OCI-LY1 (cell line): Measurements from ENCODE around the gene MIGA1.
"Not testable (repeated sequence)": the region's sequence is repeated elsewhere in the genome, so short reads cannot be mapped to it uniquely, and the experiment has no call there.

Experiments
- H2AFZ ChIP-seq: fragments of 200-600 bp; sonication (generic), shearing (Covaris generic); 2 replicates; pipeline ENCODE4 v1.6.0; 2014; ENCODE audit warnings: antibody characterized with exemption, mild to moderate bottlenecking, low read length
- H3F3A ChIP-seq: fragments of 200-600 bp; sonication (generic), shearing (Covaris generic); 2 replicates; pipeline ENCODE4 v1.6.0; 2014; ENCODE audit warnings: mild to moderate bottlenecking, antibody characterized with exemption, low read length, moderate library complexity; ENCODE audit not compliant: insufficient read depth
- H3K27ac ChIP-seq: fragments of 200-600 bp; sonication (generic); 2 replicates; pipeline ENCODE4 v1.5.1; 2014; ENCODE audit warnings: low read length, mixed run types, mild to moderate bottlenecking, low read depth; ENCODE audit not compliant: poor library complexity, severe bottlenecking
- H3K27me3 ChIP-seq: fragments of 200-600 bp; sonication (generic); 2 replicates; pipeline ENCODE4 v1.6.0; 2014; ENCODE audit warnings: antibody characterized with exemption, mild to moderate bottlenecking, low read length, moderate library complexity; ENCODE audit not compliant: insufficient read depth
- H3K36me3 ChIP-seq: fragments of 200-600 bp; sonication (generic); 2 replicates; pipeline ENCODE4 v1.6.1; 2014; ENCODE audit warnings: mild to moderate bottlenecking, antibody characterized with exemption, low read length, moderate library complexity, mixed read lengths; ENCODE audit not compliant: insufficient read depth
- H3K4me1 ChIP-seq: fragments of 200-600 bp; sonication (generic); 2 replicates; pipeline ENCODE4 v1.5.1; 2014; ENCODE audit warnings: mild to moderate bottlenecking, low read length, moderate library complexity; ENCODE audit not compliant: insufficient read depth, severe bottlenecking
- H3K4me2 ChIP-seq: fragments of 200-600 bp; sonication (generic), shearing (Covaris generic); 2 replicates; pipeline ENCODE4 v1.6.1; 2014; ENCODE audit warnings: low read length
- H3K4me3 ChIP-seq: fragments of 200-600 bp; sonication (generic); 2 replicates; pipeline ENCODE4 v1.5.1; 2014; ENCODE audit warnings: low read length, low read depth, mild to moderate bottlenecking, mixed read lengths; ENCODE audit not compliant: poor library complexity, severe bottlenecking
- H3K79me2 ChIP-seq: fragments of 200-600 bp; shearing (Covaris generic); 2 replicates; pipeline ENCODE4 v1.6.1; 2016; ENCODE audit warnings: mixed run types, low read length, mixed read lengths; ENCODE audit not compliant: insufficient read depth
- H3K9ac ChIP-seq: fragments of 200-600 bp; sonication (generic), shearing (Covaris generic); 2 replicates; pipeline ENCODE4 v1.6.1; 2014; ENCODE audit warnings: mild to moderate bottlenecking, low read length, mixed read lengths
- H3K9me2 ChIP-seq: fragments of 200-600 bp; sonication (generic), shearing (Covaris generic); 2 replicates; pipeline ENCODE4 v1.6.1; 2014; ENCODE audit warnings: low read depth, mild to moderate bottlenecking, low read length, mixed read lengths
- H3K9me3 ChIP-seq: fragments of 200-600 bp; shearing (Covaris generic); 2 replicates; pipeline ENCODE4 v1.6.1; 2014; ENCODE audit warnings: low read length, mixed read lengths
- H4K20me1 ChIP-seq: fragments of 200-600 bp; sonication (generic), shearing (Covaris generic); 2 replicates; pipeline ENCODE4 v1.6.0; 2016; ENCODE audit warnings: mild to moderate bottlenecking, low read length; ENCODE audit not compliant: insufficient read depth
- EZH2 ChIP-seq: fragments of 200-600 bp; sonication (generic), shearing (Covaris generic); IDR thresholded peaks from 2 replicates; pipeline ENCODE4 v1.8.0; 2017; ENCODE audit warnings: borderline replicate concordance, mixed run types, mild to moderate bottlenecking, antibody characterized with exemption, low read length, moderate library complexity, mixed read lengths
- TF ChIP-seq, protein P1 (sequence below): fragments of 200-600 bp; sonication (generic), shearing (Covaris generic); IDR thresholded peaks from 2 replicates; pipeline ENCODE4 v1.5.1; 2017; ENCODE audit warnings: mild to moderate bottlenecking, antibody characterized with exemption, low read length, moderate library complexity, mixed read lengths

Gene MIGA1

GRCh38 chr1:77906019-77906545 lies 126.6 kb downstream of the MIGA1 start:
- H3K27ac ChIP-seq = no peak overlapping the region
- H3K9me3 ChIP-seq = no peaks in the 10 kb centered on the region
- H3K4me2 ChIP-seq = no peak overlapping the region
- no peak overlapping the region for H2AFZ ChIP-seq
- H3K4me1 ChIP-seq = no peaks in the 10 kb centered on the region
- TF ChIP-seq, protein P1, sequence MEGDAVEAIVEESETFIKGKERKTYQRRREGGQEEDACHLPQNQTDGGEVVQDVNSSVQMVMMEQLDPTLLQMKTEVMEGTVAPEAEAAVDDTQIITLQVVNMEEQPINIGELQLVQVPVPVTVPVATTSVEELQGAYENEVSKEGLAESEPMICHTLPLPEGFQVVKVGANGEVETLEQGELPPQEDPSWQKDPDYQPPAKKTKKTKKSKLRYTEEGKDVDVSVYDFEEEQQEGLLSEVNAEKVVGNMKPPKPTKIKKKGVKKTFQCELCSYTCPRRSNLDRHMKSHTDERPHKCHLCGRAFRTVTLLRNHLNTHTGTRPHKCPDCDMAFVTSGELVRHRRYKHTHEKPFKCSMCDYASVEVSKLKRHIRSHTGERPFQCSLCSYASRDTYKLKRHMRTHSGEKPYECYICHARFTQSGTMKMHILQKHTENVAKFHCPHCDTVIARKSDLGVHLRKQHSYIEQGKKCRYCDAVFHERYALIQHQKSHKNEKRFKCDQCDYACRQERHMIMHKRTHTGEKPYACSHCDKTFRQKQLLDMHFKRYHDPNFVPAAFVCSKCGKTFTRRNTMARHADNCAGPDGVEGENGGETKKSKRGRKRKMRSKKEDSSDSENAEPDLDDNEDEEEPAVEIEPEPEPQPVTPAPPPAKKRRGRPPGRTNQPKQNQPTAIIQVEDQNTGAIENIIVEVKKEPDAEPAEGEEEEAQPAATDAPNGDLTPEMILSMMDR = no peak
- TF ChIP-seq EZH2 = no peak
- H3K9me2 ChIP-seq = no peaks in the 10 kb centered on the region
- no peak overlapping the region for H3K4me3 ChIP-seq
- H3K79me2 ChIP-seq = no peaks in the 10 kb centered on the region
- no peaks in the 10 kb centered on the region for H3K36me3 ChIP-seq
- no peak overlapping the region for H3K9ac ChIP-seq
- no peaks in the 10 kb centered on the region for H4K20me1 ChIP-seq
- H3K27me3 ChIP-seq = no peaks in the 10 kb centered on the region
- H3F3A ChIP-seq = no peaks in the 10 kb centered on the region

DNA sequence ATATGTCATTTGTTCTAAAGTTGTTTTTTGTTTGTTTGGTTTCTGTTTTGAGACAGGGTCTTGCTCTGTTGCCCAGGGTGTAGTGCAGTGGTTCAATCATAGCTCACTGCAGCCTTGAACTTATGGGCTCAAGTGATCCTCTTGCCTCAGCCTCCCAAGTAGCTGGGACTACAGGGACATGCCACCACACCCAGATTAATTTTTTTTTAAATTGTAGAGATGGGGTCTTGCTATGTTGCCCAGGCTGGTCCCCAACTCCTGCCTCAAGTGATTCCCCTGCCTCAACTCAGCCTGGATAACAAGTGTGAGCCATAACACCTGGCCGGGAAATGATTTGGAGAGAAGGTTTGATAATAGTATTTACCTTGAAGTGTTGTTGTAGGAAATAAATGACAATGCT lies 127.2 kb downstream of the MIGA1 start:
- no peak overlapping the region for H3K27ac ChIP-seq
- H2AFZ ChIP-seq = no peak overlapping the region
- H3K79me2 ChIP-seq = no peaks in the 10 kb centered on the region
- H3F3A ChIP-seq = no peaks in the 10 kb centered on the region
- no peaks in the 10 kb centered on the region for H4K20me1 ChIP-seq
- no peak overlapping the region for H3K4me3 ChIP-seq
- no peaks in the 10 kb centered on the region for H3K27me3 ChIP-seq
- TF ChIP-seq, protein P1 = no peak
- TF ChIP-seq EZH2 = no peak
- no peaks in the 10 kb centered on the region for H3K9me3 ChIP-seq
- H3K9me2 ChIP-seq = no peaks in the 10 kb centered on the region
- no peaks in the 10 kb centered on the region for H3K4me1 ChIP-seq
- H3K4me2 ChIP-seq = no peak overlapping the region
- H3K9ac ChIP-seq = no peak overlapping the region
- no peaks in the 10 kb centered on the region for H3K36me3 ChIP-seq

GRCh38 chr1:77910116-77910515 lies 130.7 kb downstream of the MIGA1 start:
- Histone ChIP-seq H3K4me2 (no peak overlapping the region), H2AFZ (no peak overlapping the region), H3K27ac (no peak overlapping the region), H3K9me2 (no peaks in the 10 kb centered on the region), H3K4me3 (no peak overlapping the region), H3K79me2 (no peaks in the 10 kb centered on the region), H3K9me3 (no peaks in the 10 kb centered on the region), H3F3A (no peaks in the 10 kb centered on the region), H3K27me3 (no peaks in the 10 kb centered on the region), H3K36me3 (no peaks in the 10 kb centered on the region), H3K9ac (no peak overlapping the region), H4K20me1 (no peaks in the 10 kb centered on the region), H3K4me1 (no peaks in the 10 kb centered on the region)
- TF ChIP-seq, protein P1 = no peak
- TF ChIP-seq EZH2 = no peak

- not testable (repeated sequence) for H3K4me1 ChIP-seq, H2AFZ ChIP-seq, H3K9me2 ChIP-seq, H3K4me2 ChIP-seq, H3K4me3 ChIP-seq, H3K27me3 ChIP-seq, H4K20me1 ChIP-seq, H3K9me3 ChIP-seq, H3K9ac ChIP-seq, H3K36me3 ChIP-seq, H3F3A ChIP-seq, H3K27ac ChIP-seq, H3K79me2 ChIP-seq
Observed at GRCh38 chr1:77918918-77919317, 139.5 kb downstream of the MIGA1 start.
